ENCODE data around the gene ATXN7L3.
A peak's percentile ranks its signal among the peaks of the same experiment; 100 is the strongest.
"Not testable (repeated sequence)": the region's sequence is repeated elsewhere in the genome, so short reads cannot be mapped to it uniquely, and the experiment has no call there.

Gene ATXN7L3

GRCh38 chr17:44199553-44200477 lies at the start of gene ATXN7L3:
TSS of gene ATXN7L3 (minus strand) at chr17:44199884. CDS start at chr17:44198070, 1,814 bp downstream.
- DNase-seq, result peak; percentile 99 to 100

GRCh38 chr17:44247876-44248736 lies 48.4 kb upstream of the ATXN7L3 start:
- no peak for DNase-seq

- DNase-seq, result no peak
Measured at GRCh38 chr17:44247440-44247841, 47.8 kb upstream of the ATXN7L3 start.

GRCh38 chr17:44241106-44241624 lies 41.5 kb upstream of the ATXN7L3 start:
- DNase-seq, result no peak

GRCh38 chr17:44237886-44238285 lies 38.2 kb upstream of the ATXN7L3 start:
- DNase-seq, result not testable (repeated sequence)

GRCh38 chr17:44236444-44236991 lies 36.8 kb upstream of the ATXN7L3 start:
- DNase-seq, result no peak

GRCh38 chr17:44235583-44235936 lies 35.9 kb upstream of the ATXN7L3 start:
- DNase-seq, result no peak

- DNase-seq, result no peak
Measured at GRCh38 chr17:44233582-44233981, 33.9 kb upstream of the ATXN7L3 start.

- no peak for DNase-seq
Measured at GRCh38 chr17:44232061-44232460, 32.4 kb upstream of the ATXN7L3 start.

- no peak for DNase-seq
Measured at GRCh38 chr17:44230140-44230539, 30.5 kb upstream of the ATXN7L3 start.

GRCh38 chr17:44229090-44229489 lies 29.4 kb upstream of the ATXN7L3 start:
- DNase-seq, result no peak

- DNase-seq, result no peak
Measured at GRCh38 chr17:44223541-44224071, 23.9 kb upstream of the ATXN7L3 start.

- DNase-seq, result peak; percentile 57 to 68
Measured at GRCh38 chr17:44222112-44222869, 22.6 kb upstream of the ATXN7L3 start.

- no peak for DNase-seq
Measured at GRCh38 chr17:44221862-44222111, 22.1 kb upstream of the ATXN7L3 start.

- peak; percentile 66 to 67 for DNase-seq
Measured at GRCh38 chr17:44221084-44221861, 21.6 kb upstream of the ATXN7L3 start.

GRCh38 chr17:44220213-44221083 lies 20.8 kb upstream of the ATXN7L3 start:
- DNase-seq, result peak; percentile 39 to 56

- peak; percentile 80 to 83 for DNase-seq
Measured at GRCh38 chr17:44219616-44220212, 20.0 kb upstream of the ATXN7L3 start, which contains the start of gene UBTF. TSS of gene UBTF (minus strand) at chr17:44219675. CDS start at chr17:44218229, 1,446 bp downstream.

- DNase-seq, result peak; percentile 68 to 74
Measured at GRCh38 chr17:44219108-44219615, 19.5 kb upstream of the ATXN7L3 start.

- peak; percentile 90 to 91 for DNase-seq
Measured at GRCh38 chr17:44218344-44219107, 18.8 kb upstream of the ATXN7L3 start.

All from CD4-positive, alpha-beta T cell treated with Interleukin-4 for 1 hour (primary cell).